Amniotic stem cell (primary cell): Measurements from ENCODE around the gene KLHL12.

ENCODE experiments used
- DNase-seq: peaks from one replicate; lab custom pipeline; 2025; lab: John Stamatoyannopoulos, UW

Gene KLHL12

DNA sequence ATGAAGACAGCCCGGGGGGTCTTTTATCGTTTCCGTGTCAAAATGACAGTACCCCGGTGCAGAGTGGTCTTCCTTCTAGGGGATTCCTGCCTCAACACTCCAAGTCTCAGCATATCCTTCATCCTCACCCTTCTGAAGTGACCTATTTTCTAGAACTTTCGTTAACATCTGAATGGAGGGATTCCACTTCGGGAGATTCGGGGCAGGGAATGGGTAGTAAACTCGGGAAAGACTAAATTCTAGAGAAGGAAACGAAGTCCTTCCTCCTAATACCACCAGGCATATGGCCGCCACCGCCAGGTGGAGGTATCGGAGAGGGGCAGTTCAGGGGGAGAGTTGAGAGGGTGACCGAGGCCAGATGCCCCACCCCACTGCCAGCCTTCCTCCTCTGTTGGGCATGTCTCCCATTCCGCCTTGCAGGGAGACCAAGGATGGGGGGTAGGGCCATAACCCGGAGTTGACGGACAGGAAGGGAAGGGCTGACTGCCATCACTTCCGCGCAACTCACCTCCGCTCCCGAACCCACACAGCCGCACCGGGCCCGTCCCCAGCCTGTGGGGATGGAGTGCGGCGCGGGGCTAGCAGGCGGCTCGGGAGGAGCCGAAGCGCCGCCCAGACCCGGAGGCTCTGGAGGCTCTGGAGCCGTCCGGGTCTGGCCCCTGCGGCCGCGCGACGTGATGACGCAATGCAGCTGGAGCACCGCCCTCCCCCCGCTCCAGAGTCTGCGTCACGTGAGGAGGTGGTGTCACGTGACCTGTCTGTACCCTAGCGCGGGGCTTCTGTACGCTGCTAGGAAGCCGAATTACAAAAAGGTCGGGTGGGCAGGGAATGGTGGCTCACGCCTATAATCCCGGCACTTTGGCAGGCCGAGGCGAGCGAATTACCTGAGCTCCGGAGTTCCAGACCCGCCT is at the start of gene KLHL12:
TSS of gene KLHL12 (minus strand) at position 654 of the 911 bp plus-strand sequence. CDS start 2,072 bp downstream, outside the sequence.
- DNase-seq: peak; percentile 90

DNA sequence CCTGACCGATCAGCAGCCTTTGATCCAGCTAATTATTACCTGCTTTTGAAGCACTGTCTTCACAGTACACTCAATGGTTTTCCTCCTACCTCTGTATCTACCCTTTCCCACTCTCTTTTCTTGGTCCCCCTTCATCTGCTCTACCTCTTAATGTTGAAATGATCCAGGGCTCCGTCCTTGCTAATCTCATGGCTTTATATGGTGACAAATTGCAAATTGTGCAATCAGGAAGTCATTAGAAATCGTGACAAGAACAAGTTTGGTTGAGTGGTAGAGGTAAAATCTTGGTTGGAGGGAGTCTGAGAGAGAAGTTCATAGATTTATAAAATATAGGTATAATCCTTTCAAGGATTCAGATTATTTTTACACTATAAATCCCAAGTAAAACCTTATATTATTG is 49.6 kb upstream of the KLHL12 start:
- no peak for DNase-seq

DNA sequence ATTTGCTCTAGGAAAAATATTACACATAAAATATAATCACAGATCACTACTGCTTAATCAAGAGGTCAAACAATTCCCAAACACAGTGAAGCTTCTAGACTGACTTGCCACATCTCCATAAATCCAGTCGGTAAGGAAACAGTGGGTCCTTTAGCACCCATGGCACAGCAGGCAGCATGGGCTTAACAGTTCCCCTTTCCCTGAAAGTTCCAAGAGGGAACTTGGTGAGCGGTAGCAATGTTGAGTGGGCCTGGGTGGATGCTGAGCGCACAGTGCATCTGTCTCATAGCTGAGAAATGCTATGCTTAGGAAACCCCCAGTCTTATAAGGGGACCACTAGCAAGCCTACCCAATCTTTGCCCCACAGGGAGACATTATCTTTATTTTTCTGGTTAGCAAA is 47.8 kb upstream of the KLHL12 start:
- no peak for DNase-seq

DNA sequence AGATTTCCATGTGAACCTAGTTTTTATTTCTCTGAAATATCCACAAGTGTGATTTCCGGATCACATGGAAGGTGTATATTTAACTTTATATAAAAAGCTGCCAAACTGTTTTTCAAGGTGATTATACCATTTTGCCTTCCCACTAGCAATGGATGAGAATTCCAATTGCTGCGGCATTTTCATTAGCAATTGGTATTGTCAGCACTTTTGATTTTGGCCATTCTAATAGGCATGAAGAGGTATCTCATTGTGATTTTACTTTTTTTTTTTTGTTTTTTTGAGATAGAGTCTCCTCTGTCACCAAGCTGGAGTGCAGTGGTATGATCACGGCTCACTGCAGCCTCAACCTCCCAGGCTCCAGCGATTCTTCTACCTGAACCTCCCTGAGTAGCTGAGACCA is 45.0 kb upstream of the KLHL12 start:
- no peak for DNase-seq

DNA sequence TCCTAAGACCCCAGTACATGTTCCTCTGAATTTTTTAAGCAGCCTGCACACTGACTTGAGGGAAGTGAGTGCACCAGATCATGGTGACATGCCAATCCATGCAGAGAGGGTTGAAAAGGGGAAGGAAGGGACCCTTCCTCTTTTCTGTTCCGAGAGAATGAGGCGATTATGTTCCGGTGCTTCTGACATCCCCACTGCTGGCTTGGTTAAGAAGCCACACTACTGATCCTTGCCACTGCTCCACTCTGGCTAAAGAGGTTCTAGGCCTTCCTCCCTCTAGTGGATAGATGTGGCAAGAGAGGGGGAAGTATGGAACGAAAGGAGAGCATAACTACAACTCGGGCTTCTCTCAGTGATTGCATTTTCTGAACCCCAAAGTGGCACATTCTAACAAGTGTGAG is 41.9 kb upstream of the KLHL12 start:
- DNase-seq: peak; percentile 9

DNA sequence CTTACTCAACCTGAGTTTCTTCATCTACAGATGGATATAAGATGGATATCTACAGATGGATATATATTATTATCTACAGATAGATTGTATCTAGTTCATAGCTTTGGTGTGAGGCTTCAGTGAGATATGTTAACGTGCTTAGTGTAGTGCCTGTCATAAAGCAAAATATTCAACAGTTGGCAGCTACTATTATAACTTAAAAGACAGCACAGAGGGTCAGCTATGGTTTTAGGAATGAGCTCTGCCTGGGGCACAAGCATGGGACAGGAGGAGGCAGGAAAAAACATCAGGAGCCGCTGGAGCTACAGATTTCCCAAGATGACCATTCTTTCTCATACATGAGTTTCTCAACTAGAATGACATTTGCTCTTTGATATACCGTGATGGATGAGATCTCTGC is 41.3 kb upstream of the KLHL12 start:
- DNase-seq: no peak

DNA sequence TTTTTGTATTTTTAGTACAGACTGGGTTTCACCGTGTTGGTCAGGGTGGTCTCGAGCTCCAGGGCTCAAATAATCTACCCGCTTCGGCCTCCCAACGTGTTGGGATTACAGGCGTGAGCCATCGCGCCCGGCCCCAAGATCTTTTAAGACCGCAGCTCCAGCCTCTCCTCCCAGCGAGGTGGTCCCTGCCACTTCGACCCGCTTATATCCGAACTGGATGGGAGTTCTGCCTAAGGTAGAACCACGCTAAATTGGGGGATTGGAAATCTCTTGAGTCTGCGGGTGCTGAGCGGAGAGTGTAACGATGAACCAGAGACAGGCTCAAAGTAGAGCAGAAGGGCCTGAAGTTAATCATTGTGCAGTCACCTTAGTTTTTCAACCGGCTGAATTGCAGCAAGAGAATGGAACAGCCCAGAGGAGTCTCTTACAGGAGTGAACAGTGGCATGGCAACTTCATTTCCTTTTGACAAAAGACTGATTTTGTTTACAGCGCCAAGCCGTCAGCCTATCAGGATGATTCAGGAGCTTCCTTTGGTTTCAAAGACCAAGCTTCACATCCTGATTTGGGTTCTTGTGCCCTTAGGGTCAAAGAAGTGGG is 40.7 kb upstream of the KLHL12 start:
- no peak for DNase-seq

DNA sequence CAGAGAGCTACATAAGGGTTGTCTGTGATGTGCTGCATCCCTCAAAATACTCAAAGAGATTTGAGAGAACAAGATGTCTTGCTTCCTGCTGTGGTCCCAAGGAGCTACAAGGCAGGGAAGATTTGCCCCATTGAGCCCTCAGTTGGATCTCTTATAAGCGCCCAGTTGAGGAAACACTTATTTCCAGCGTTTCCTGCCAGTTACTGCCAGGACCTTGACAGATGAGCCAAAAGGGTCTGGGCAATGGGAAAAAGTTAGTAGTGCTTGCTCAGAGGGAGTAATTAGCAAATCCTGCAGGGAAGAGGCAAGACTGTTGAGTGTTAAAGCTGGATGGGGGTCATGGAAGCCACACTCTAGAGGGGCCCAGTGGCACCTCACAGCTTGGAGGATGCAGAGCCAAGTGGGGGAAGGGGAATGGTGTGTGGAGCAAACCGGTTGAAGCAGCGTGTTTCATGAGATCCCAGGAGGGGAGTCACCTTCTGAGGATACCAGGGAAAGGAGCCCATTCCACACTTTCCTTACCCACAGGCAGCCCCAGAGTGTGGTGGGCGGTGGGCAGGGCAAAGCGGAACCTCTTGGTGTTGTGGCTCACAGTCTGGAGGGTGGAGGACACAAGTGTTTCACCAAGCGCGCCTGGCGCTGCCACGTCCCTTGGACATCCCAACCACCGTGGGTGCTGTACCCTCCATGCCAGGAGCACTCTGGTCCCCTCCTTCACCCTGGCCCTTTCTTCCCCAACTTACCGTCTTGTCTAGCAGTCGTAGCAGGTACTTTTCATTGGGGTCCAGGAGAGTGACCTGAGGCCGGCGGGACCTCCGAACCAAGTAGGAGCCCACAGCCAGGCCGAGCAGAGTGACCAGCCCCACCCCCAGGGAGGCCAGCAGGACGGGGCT is 39.2 kb upstream of the KLHL12 start:
- no peak for DNase-seq

DNA sequence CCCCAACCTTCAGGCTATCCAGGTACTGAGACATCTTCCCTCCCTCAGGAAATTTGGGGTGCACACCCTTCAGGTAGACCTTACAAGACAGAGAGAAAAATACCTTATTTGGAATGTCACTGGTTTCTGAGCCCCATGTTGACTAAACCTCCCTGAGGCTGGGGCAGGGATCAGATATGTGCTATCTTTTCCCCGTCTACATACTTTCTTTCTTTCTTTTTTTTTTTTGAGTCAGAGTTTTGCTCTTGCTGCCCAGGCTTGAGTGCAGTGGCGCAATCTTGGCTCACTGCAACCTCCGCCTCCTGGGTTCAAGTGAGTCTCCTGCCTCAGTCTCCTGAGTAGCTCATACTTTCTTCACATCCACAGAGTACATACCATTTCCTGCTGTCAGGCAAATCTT is 38.4 kb upstream of the KLHL12 start:
- no peak for DNase-seq

DNA sequence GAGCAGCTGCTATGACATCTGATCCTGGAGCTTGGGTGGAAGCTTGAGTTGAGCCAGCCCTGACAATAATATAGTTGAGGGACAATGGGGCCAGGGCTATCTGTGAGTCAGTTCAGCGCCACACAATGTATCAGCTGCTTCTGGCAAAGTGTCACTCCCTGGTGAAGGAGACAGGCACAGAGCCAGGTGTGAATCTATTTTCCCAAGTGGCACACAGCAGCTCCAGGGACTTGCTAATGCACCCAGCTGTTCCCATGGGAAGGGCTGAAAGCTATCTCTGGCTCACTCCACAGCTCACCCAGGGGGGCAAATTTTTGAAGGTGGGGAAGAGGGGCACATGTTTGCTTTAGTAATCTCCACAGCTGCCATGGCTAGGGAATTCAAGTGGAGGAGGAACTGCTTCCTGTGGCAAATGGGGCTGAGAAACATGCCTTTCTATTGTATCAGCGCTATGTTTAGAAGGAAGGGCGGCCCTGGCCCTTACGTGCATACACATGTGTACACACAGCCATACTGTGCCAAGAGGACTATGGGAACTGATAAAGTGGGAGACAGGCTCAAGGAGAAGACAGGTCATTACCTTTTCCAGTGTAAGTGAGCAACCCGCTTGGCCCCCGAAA is 37.9 kb upstream of the KLHL12 start:
- DNase-seq: no peak

DNA sequence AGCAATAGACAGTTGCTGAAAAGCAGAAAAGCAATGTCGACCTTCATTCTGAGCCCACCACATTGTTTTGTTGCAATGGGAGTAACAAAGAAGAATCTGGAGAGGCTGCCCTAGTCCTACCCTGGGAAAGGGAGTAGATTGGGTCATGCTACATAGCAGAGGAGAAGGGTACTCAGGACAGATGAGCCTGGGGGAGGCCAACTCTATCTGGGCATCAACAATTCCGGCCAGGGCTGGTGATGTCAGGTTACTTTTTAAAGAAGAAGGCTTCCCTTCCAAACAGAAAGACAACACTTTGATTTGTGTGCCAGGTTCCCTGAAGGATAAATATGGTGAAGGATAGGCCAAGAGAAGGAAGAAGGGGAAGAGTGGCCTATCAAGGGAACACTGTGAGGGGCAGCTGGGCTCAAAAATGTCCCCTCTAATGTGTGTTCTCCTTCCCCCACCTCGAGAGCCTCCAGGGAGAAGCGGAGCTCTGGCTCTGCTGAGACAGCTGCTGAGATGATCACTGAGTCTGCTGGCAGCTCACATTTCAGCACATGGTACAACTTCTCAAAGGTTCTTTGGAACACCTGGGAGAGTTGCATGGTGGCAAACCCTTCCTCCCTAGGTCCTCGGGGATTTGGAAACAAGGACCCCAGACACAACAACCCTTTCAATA is 34.3 kb upstream of the KLHL12 start:
- no peak for DNase-seq

DNA sequence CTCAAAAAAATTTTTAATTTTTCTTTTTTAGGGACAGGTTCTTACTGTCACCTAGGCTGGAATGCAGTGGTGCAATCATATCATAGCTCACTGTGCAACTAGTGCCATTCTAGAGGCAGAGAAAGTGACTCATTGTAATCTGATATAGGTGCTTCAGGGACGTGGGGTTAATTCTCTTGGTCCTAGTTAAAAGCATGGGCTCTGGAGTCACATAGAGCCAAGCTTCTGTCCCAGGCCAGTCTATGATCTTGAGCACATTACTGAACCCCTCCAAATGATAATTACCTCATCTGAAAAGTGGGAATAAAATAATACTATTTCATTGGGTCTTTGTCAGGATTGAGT is 32.2 kb upstream of the KLHL12 start:
- peak; percentile 34 for DNase-seq

DNA sequence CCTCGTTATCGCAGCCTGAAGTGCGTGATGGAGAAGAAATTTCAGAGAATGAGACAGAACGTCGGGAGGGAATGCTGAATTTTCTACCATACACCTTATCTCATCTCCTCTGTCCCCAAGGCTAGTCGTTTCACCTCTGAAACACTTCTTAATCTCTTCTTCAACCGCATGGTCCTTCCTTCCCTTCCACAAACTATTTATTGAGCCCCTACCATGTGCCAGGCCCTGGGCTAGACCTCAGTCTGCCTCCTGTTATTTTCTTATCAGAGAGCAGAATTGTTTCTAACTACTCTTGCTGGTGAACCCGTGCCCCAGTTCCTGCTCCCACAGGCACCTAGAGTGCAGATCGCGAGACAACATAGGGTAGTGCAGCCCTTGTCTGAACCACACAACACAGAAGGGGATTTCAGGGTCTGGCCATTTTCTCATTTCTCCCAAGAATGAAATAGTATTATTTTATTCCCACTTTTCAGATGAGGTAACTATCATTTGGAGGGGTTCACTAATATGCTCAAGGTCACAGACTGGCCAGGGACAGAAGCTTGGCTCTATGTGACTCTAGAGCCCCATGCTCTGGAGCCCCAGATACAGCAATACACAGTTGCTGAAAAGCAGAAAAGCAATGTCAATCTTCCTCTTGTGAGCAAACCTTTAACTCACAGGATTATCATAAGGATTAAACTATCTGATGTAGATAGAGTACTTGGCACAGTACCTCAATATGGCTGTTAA is 31.7 kb upstream of the KLHL12 start:
- DNase-seq: no peak

DNA sequence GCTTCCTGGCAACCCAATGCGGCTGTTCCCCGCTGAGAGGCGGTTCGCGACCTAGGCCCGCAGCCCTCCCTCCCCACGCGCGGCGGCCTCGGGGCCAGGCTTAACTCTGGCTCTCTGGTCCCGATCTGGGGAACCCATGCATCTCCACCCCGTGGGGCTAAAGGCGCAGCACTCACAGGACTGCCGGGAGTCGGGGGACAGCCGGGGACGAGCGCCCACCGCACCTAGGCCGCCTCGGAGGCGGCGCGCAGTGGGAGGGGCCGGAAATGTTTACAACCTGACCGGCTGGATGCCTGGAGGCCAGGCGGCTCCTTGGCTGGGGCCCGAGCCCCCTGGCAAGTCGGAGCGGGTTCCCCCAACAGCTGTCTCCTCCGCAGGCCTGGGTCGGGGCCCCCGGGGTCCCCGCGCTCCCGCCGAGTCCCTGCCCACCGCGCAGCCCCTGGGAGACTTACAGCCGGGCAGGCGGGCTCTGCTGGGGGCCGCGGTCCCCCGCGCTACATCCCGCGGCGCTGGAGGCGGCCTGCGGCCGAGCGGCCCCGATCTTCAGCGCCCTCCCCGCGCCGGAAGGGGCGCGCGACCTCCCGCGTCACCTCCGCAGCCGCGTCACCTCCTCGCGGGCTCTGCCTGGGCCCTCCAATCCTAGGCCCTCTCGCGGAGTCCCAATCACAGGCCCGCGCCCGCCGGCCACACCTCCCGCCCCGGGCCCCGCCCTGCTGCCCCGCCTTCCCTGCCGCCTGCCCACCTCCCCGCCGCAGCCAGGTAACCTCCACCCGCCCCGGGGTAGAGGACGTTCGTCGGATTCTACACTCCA is 30.9 kb upstream of the KLHL12 start, which contains the start of gene ADIPOR1:
TSS of gene ADIPOR1 (minus strand) at position 580 of the 811 bp plus-strand sequence. CDS start 7,242 bp downstream, outside the sequence.
- peak; percentile 79 for DNase-seq

DNA sequence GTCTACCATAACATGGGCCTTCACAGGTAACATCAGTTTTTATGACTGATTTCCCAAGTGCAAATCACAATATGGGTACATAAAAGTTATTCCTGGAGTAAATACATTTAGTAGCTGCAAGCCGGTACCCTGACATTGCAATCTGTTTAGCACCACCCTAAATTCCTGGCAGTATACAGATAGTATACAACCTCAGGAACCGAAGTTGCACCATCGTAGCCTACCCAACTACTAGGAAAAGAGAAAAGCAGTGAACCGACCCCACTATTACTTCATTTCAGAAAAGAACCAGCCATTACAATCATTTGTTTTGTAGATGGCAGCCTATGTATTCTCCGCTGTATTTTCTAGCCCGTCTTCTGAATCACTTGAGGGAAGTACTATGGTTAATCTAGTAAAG is 29.9 kb upstream of the KLHL12 start:
- DNase-seq: no peak

DNA sequence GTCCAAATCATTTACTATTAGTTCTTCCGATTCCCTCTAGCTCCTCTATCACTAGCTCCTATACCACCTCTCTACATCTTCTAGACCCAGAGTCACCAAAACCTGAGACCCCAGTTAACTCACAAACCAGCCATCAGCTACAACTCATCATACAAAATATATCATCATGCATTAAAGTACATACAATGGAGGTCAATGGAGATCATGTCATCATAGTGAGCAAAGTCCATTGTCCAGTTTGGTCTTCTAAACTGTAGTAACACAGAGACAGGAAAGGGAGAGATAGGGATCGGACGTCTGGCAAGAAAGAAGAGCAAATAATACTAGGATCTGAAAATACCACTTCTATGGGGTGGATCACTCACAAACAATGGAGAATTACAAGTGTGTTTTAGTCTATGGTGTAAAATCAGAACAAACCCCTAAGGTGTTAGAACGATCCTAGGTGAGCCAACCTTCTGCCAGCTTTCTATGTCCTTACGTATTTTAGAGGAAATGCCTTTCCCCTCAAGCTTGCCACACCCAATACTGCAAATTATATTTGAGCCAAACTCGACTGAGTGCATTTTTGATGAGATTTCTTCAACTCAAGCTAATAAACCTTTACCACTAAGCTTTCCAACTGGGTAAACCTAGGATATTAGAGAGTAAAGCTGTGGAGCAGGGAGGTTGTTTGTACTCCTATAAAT is 27.2 kb upstream of the KLHL12 start:
- no peak for DNase-seq

DNA sequence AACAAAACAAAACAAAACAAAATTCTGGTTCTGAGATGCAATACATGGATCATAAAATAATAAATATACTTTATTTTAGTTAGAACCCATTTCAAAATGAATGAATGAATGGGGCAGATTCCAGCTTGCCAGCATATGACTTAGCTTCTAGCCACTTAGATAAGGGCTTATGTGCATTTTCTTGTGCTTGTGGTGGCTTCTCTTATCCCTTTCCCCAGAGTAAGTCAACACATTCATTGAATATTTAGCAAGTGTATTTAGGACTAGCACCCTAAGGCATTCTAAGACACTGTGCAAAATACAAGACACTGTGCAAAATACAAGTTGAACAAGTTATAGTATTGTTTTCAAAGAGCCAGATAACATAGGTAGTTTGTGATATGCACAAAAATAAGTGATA is 26.4 kb upstream of the KLHL12 start:
- DNase-seq: no peak

DNA sequence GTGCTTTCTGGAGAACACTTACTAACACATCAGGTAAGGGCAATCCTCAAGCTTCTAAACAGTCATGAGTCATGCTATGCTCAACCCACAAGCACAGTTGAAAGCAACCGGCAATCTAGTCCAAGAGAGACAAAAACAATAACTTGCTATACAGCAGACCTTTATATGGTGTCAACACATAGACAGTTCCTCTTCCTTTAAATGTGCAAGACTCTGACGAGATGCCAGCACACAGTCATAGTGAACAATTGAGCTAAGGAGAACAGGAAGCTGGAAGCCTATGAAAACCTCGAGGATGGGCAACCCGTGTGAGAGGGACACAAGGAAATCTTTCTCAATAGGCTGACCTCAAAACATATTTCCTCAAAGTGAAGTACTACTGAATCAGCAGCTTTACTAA is 25.8 kb upstream of the KLHL12 start:
- DNase-seq: no peak

DNA sequence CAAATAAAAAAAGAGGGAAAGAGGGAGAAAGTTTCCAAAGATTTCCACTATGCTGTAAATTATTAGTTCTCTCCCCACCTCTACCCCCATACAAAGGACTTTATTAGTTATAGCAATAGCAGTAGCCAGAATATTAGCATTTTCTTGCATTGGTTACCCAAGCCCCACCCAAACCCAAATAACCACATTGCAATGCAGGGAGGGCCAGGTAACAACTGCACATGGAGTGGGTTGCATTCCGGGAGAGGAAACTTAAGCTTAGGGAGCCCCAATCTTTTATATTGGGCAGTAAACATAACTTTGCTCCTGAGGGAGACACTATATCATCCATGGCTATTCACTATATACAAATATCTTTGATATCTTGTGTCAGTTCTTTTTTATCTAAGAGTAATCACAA is 25.1 kb upstream of the KLHL12 start:
- no peak for DNase-seq
